Spleen (tissue), 7 donors: Measurements from ENCODE around the gene OR2V2.

Experiments
- CTCF ChIP-seq, 11 experiments: fragments of 200-600 bp in 7 of 11; fragments of 450-650 bp in 4 of 11; sonication (generic) in 4 of 11; IDR thresholded peaks in 8 of 11; conservative IDR thresholded peaks in 3 of 11; 1 replicate in 7 of 11; 2 replicates in 4 of 11; pipeline versions ENCODE4 v1.4.0 to v1.8.0; 2016 to 2021; ENCODE audit warnings: antibody characterized with exemption in 11 of 11, inconsistent platforms in 4 of 11, mild to moderate bottlenecking in 1 of 11
- POLR2A ChIP-seq, 3 donors: fragments of 450-650 bp; IDR thresholded peaks; one replicate each; pipeline ENCODE4 v1.5.1; 2017; ENCODE audit warnings: antibody characterized with exemption in 3 of 3, mild to moderate bottlenecking in 1 of 3
- POLR2AphosphoS5 ChIP-seq, 3 donors: sonication (generic); formaldehyde crosslinking; IDR thresholded peaks; one replicate each; pipeline ENCODE4 v1.5.1; 2017; ENCODE audit warnings: antibody characterized with exemption in 3 of 3
- donor health status: DM: no; HTN: no; CAD: no; lungs with moderate emphysema.
- donor health status: DM: no; HTN: no; CAD: no.
- donor health status: DM: no; HTN: no; CAD: no.

DNA sequence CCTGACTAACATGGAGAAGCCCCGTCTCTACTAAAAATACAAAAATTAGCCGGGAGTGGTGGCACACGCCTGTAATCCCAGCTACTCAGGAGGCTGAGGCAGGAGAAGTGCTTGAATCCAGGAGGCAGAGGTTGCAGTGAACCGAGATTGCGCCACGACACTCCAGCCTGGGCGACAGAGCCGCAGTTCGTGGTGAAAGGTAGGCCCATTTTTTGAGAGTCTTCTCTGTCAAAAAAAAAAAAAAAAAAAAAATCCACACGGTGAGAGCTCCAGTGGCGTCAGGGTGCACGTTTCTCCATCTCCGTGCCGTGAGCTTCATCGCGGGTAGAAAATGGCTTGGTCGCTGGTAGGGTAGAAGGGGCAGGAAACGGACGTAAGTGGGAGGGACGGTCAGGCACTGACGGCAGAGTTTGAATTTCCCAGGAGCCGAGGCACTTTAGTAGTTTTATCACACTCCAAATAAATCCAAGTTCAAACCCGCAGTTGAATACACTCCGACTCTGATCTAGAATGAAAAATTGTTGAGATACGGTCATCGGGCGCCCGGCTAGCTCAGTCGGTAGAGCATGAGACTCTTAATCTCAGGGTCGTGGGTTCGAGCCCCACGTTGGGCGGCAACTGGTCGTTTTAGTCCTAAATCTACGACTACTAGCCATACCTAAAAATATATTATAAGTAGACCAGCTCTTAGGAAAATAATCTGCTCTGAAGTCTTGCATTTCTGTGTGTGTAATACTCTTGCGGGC is 60.0 kb downstream of the OR2V2 start:
- TF ChIP-seq CTCF (IDR thresholded peaks at IDR 0.05 in 8 of 11, conservative IDR thresholded peaks at IDR 0.05 in 3 of 11) (no peak), POLR2A (IDR thresholded peaks at IDR 0.05) (no peak), POLR2AphosphoS5 (IDR thresholded peaks at IDR 0.05) (peak in 2 of 3 donors; percentile 45 to 56)
